A549 (cell line): Measurements from ENCODE around the gene MAGEA9. TPM values are rescaled to one million over a fixed set of nuclear protein-coding genes. Genes with fewer than 3 reads are reported as not detected.
A peak's percentile ranks its signal among the peaks of the same experiment; 100 is the strongest.
"Not testable (repeated sequence)": the region's sequence is repeated elsewhere in the genome, so short reads cannot be mapped to it uniquely, and the experiment has no call there.

Experiments
- ATAC-seq, 2 experiments: fragments of 200-7000 bp in 1 of 2; fragments of >200 bp in 1 of 2; cut with Nextera tagmentation in 1 of 2; cut with Tn5 transposase in 1 of 2; 3 replicates each; pipeline versions ENCODE4 v1.8.0 to v1.9.1; 2018 to 2020; ENCODE audit warnings: mild to moderate bottlenecking in 1 of 2, moderate library complexity in 1 of 2
- CTCF ChIA-PET: fragments of 300-600 bp; sonication (Branson Sonifier 250); formaldehyde crosslinking; extraction: SDS; loops from one replicate; lab custom pipeline; 2021; ENCODE audit warnings: antibody characterized with exemption, inconsistent platforms; lab: Yijun Ruan, JAX
- POLR2A ChIA-PET: fragments of 350-600 bp; formaldehyde crosslinking; extraction: SDS; loops from one replicate; lab custom pipeline; 2021; ENCODE audit warnings: antibody characterized with exemption, inconsistent platforms; lab: Yijun Ruan, JAX
- DNase-seq, 2 experiments: peaks; one replicate each; pipeline versions ENCODE4 v3.0.0 to v3.0.0-alpha.2; 2011 to 2016; ENCODE audit warnings: low read depth in 1 of 2, low spot score in 1 of 2
- FAIRE-seq: peaks from 2 replicates; lab custom pipeline; 2011; peaks lifted over from hg19 to GRCh38; lab: Jason Lieb, UNC
- H3K27ac ChIP-seq, 2 experiments: fragments of >200 bp; sonication (Bioruptor Twin); formaldehyde crosslinking; 3 replicates each; pipeline ENCODE4 v1.5.1; 2016 to 2017
- H3K4me1 ChIP-seq: fragments of >200 bp; sonication (Bioruptor Twin); formaldehyde crosslinking; 3 replicates; pipeline ENCODE4 v1.6.1; 2016
- H3K4me2 ChIP-seq: fragments of >200 bp; sonication (Bioruptor Twin); formaldehyde crosslinking; 3 replicates; pipeline ENCODE4 v1.6.1; 2016
- H3K4me3 ChIP-seq: fragments of >200 bp; sonication (Bioruptor Twin); formaldehyde crosslinking; 3 replicates; pipeline ENCODE4 v1.5.1; 2016
- H3K9me3 ChIP-seq: fragments of >200 bp; sonication (Bioruptor Twin); formaldehyde crosslinking; 3 replicates; pipeline ENCODE4 v1.6.1; 2016
- ELK1 ChIP-seq: fragments of 150-350 bp; IDR thresholded peaks from 2 replicates; pipeline ENCODE4 v1.6.1; 2014; ENCODE audit warnings: low read depth, mild to moderate bottlenecking, low read length
- HES2 ChIP-seq: fragments of >200 bp; sonication (Bioruptor Twin); formaldehyde crosslinking; IDR thresholded peaks from 2 replicates; pipeline ENCODE4 v1.6.1; 2016
- HEYL ChIP-seq: fragments of 250-450 bp; sonication (Bioruptor Pico); IDR thresholded peaks from 2 replicates; pipeline ENCODE4 v1.8.0; 2021; ENCODE audit warnings: mild to moderate bottlenecking, moderate library complexity
- HOXB5 ChIP-seq: fragments of 250-450 bp; sonication (Bioruptor Pico); IDR thresholded peaks from 2 replicates; pipeline ENCODE4 v1.5.0; 2020; ENCODE audit warnings: mild to moderate bottlenecking, moderate library complexity
- JUN ChIP-seq, 2 experiments: fragments of >200 bp; sonication (Bioruptor Twin); formaldehyde crosslinking; IDR thresholded peaks; 2 replicates in 1 of 2; 3 replicates in 1 of 2; pipeline ENCODE4 v1.6.1; 2016 to 2017
- KDM1A ChIP-seq: fragments of 200-600 bp; sonication (generic); IDR thresholded peaks from 2 replicates; pipeline ENCODE4 v1.6.1; 2016; ENCODE audit warnings: low read depth, mild to moderate bottlenecking
- RAD21 ChIP-seq, 2 experiments: fragments of >200 bp in 1 of 2; sonication (Bioruptor Twin) in 1 of 2; formaldehyde crosslinking in 1 of 2; IDR thresholded peaks in 1 of 2; conservative IDR thresholded peaks in 1 of 2; 2 replicates in 1 of 2; 3 replicates in 1 of 2; pipeline ENCODE4 v1.6.1; 2012 to 2018; ENCODE audit warnings: inconsistent platforms in 1 of 2
- RNF2 ChIP-seq: fragments of 200-600 bp; sonication (generic); IDR thresholded peaks from 2 replicates; pipeline ENCODE4 v1.6.1; 2016; ENCODE audit warnings: low read depth, mild to moderate bottlenecking, antibody characterized with exemption, moderate library complexity, borderline replicate concordance
- SMC3 ChIP-seq: fragments of >200 bp; sonication (Bioruptor Twin); formaldehyde crosslinking; IDR thresholded peaks from 3 replicates; pipeline ENCODE4 v1.6.1; 2018; ENCODE audit warnings: inconsistent platforms
- SREBF2 ChIP-seq: fragments of 450-650 bp; IDR thresholded peaks from 2 replicates; pipeline ENCODE4 v1.6.1; 2014; ENCODE audit warnings: mild to moderate bottlenecking, moderate library complexity
- ZFP36 ChIP-seq: fragments of 450-650 bp; IDR thresholded peaks from 2 replicates; pipeline ENCODE4 v1.6.1; 2014; ENCODE audit warnings: borderline replicate concordance; ENCODE audit not compliant: partially characterized antibody
- WGBS: methylation state at CpG from one replicate; pipeline ENCODE4 v1.1.6; 2017; ENCODE audit errors: missing lambda C conversion rate; 5-methylcytosine and 5-hydroxymethylcytosine counted together
- polyA plus RNA-seq, 4 experiments: library from polyadenylated mRNA; depleted of rRNA in 3 of 4; stranded (reverse); fragments of >200 nt; fragmentation: RNase III in 1 of 4; extraction: RNeasy Plus Mini Kit Qiagen cat#74134 plus additional on column Dnase treatment in 1 of 4; gene quantifications; 2 replicates in 3 of 4; 3 replicates in 1 of 4; pipeline ENCODE4 v1.2.3, GENCODE V29; 2011 to 2017

The MAGEA9 gene
- polyA plus RNA-seq, 2 of the 4 experiments (the other 2 are of a cell fraction): not detected

GRCh38 chrX:149760965-149761364 lies 20.8 kb upstream of the MAGEA9 start:
- no peak overlapping the region for H3K27ac ChIP-seq
- DNase-seq: no peak
- no peaks in the 10 kb centered on the region for H3K9me3 ChIP-seq
- ATAC-seq: no peak
- no peak overlapping the region for H3K4me2 ChIP-seq
- no peak for FAIRE-seq
- ChIA-PET CTCF (no interaction called here), POLR2A (no interaction called here)
- 17% methylated on average over 1 of the region's 3 CpGs for WGBS
- TF ChIP-seq HEYL (CRISPR knock-in tag): no peak
- TF ChIP-seq ELK1: no peak
- TF ChIP-seq ZFP36: no peak
- H3K4me3 ChIP-seq: no peak overlapping the region
- H3K4me1 ChIP-seq: no peaks in the 10 kb centered on the region

DNA sequence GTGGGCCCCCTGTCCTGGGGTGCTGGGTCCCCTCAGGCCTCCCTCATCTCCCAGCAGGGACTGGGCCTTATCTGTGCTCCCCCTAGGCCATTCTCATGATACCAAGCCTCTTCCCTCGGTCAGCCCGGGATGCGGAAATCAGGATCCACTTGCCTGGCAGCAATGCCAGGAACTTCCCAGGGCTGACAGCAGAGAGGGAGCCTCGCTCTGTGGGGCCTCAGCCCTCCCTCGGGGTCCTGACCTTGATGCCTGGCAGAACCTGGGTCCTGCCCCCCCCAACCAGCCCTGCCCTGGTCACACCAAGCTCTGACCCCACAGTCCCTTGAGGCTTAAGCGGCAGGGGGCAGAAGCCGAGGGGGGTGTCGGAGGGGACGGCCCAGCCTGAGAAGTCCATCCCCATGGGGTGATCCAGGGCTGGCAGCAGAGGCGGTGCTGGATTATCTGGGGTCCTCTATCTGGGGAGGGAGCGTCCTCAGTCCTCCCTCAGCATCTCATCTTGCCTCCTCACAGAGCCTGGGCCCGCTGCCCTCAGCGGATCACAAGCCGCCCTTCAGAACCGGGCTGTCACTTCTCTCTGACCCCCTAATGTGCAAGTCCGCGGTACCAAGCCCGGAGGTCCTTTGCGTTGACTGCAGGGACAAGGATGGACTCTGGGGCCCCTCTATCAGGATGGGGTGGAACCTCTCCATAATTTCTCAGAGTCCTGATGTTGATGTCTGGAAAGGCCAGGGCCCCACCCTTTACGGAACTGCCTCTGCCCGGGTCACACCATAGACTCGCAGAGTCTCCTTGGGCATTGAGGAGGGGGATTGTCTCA lies 19.7 kb upstream of the MAGEA9 start:
- DNase-seq, H3K27ac ChIP-seq, POLR2A ChIA-PET, H3K9me3 ChIP-seq, ATAC-seq, H3K4me1 ChIP-seq, CTCF ChIA-PET, H3K4me2 ChIP-seq, H3K4me3 ChIP-seq: not testable (repeated sequence)
- peak; percentile 46 for FAIRE-seq
- WGBS: 36% methylated on average over 5 of the region's 22 CpGs

DNA sequence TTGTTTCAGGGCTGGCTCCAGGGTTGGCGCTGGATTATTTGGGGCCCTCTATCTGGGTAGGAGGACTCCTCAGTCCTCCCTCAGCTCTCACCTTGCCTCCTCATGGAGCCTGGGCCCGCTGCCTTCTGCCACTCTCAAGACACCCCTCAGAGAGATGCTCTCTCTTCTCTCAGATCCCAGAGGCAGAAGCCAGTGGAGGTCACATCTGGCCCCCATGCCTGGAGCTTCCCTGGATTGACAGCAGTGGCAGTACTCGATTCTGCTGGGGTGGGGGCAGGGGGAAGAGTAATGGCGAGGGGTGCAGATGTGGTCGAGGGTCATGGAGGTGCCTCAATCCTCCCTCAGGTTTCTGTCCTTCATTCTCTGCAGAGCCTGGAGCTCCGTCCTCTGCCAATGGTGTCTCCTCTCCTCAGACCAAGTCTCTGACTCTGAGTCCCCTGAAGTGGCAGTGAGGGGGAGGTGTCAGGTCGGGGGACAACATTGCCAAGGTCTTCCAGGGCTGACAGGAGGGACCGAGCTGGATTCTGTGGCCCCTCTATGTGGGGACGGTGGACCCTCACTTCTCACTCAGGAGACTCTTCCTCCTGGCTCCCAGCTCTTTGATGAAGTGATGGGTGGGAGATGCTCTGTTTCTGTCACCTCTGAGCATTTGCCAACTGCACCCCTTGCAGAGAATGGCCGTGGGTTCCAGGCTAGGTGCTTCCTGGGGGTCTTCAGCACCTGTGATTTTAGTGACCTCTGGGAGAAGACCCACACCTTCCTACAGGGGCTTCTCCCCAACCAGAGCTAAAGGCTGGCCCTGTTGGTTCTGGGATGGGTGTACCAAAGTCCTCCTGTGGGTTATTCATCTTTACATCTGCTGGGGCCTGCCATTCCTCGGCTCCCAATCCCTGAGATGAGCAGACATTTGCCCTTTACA lies 18.8 kb upstream of the MAGEA9 start:
- no peak overlapping the region for H3K27ac ChIP-seq
- FAIRE-seq (no peak), ATAC-seq (no peak), DNase-seq (no peak)
- POLR2A ChIA-PET: no interaction called here
- no peaks in the 10 kb centered on the region for H3K4me1 ChIP-seq
- CTCF ChIA-PET: no interaction called here
- no peaks in the 10 kb centered on the region for H3K9me3 ChIP-seq
- H3K4me2 ChIP-seq: no peak overlapping the region
- 13% methylated on average over 5 of the region's 11 CpGs for WGBS
- H3K4me3 ChIP-seq: no peak overlapping the region
- TF ChIP-seq JUN (IDR thresholded peaks at IDR 0.05) (no peak), RAD21 (conservative IDR thresholded peaks at IDR 0.05 in 1 of 2, IDR thresholded peaks at IDR 0.05 in 1 of 2) (no peak), HOXB5 (CRISPR knock-in tag) (no peak), HES2 (no peak), SREBF2 (no peak), RNF2 (no peak), KDM1A (no peak), SMC3 (no peak)

GRCh38 chrX:149770344-149770743 lies 11.4 kb upstream of the MAGEA9 start:
- FAIRE-seq: peak; percentile 7
- DNase-seq, H3K4me2 ChIP-seq, POLR2A ChIA-PET, H3K4me3 ChIP-seq, H3K27ac ChIP-seq, CTCF ChIA-PET, H3K4me1 ChIP-seq, H3K9me3 ChIP-seq: not testable (repeated sequence)
- ATAC-seq: peak in 1 of 2 experiments; percentile 64; a peak in 3 of 6 replicates
- WGBS: no CpG with 5 or more reads among the region's 12 CpGs

DNA sequence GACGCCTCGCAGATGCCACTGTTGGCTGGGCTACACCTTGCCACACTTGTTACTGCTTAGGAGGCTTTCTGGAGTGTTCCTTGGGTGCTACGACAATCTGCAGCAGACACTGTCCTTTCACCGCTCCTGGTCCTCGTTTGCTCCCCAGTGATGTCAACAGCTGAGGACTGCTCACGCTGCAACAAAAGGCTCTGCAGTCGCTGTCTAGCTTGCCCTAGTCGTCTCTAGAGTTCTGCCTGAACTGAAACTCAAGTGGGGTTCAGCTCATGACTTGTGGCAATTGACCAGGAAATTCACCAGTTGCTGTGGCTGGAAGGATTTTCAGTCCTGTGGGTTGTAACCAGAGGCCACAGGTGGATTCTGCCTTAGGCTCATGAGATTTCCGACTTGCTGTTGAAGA lies 8.7 kb upstream of the MAGEA9 start:
- CTCF ChIA-PET: not testable (repeated sequence)

DNA sequence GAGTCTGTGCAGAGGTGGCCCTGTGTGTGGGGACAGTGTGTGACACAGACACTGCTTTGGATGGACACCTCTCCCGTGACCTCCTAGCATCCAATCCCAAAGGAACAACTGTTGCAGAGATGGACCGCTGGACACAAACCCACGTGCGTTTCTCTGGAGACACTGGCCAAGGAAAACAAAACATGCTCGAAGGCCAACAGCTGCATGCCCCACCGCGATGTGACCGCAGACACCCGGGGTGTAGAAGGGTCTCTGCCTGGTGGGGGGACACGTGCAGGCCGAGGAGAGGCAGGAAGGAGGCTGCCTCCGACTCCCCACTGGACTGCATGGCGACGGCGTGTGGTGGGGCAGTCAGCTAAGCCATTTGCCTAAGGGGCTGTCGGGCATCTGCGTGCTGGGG lies 8.0 kb upstream of the MAGEA9 start, which contains the start of gene HSFX1:
Gene HSFX1 (plus strand): TSS at position 301 of the 400 bp plus-strand sequence. CDS start 614 bp downstream, outside the sequence.
- H3K27ac ChIP-seq, ATAC-seq, H3K4me1 ChIP-seq, H3K4me2 ChIP-seq, DNase-seq, POLR2A ChIA-PET, H3K9me3 ChIP-seq, CTCF ChIA-PET, H3K4me3 ChIP-seq: not testable (repeated sequence)
- no CpG with 5 or more reads among the region's 17 CpGs for WGBS
- FAIRE-seq: peak; percentile 49

More for the DNA sequence above, 8.7 kb upstream of the MAGEA9 start:
- WGBS: no CpG with 5 or more reads among the region's 9 CpGs
- H3K9me3 ChIP-seq, H3K27ac ChIP-seq, H3K4me3 ChIP-seq, H3K4me2 ChIP-seq, H3K4me1 ChIP-seq, DNase-seq, ATAC-seq, POLR2A ChIA-PET: not testable (repeated sequence)
- peak; percentile 98 for FAIRE-seq

- H3K4me2 ChIP-seq, H3K27ac ChIP-seq, DNase-seq, H3K4me3 ChIP-seq, CTCF ChIA-PET, H3K9me3 ChIP-seq, FAIRE-seq, POLR2A ChIA-PET, H3K4me1 ChIP-seq: not testable (repeated sequence)
- ATAC-seq: peak in 1 of 2 experiments; percentile 52; a peak in 1 of 6 replicates
- WGBS: no CpG with 5 or more reads among the region's 7 CpGs
Measured at GRCh38 chrX:149777999-149778398, 3.7 kb upstream of the MAGEA9 start.

DNA sequence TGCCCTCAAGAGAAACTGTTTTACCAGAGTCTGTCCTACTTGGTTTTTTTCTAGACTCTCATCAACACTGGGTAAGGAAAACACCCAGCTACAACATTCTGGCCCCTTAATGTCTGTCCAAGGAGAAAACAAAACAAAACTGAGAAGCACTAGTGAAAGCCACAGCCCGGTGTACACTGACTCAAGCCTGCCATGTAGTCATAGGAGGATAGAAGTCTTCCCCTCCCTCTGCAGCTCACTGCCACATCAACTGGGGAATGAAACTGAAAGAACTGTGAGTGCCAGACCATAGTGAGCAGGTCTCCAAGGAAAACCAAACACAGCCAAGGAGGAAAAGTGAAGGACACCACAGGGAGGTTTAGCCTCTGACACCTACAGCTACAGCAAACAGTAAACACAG lies 13.8 kb downstream of the MAGEA9 start:
- FAIRE-seq, POLR2A ChIA-PET, H3K4me1 ChIP-seq, H3K9me3 ChIP-seq, H3K4me3 ChIP-seq, H3K4me2 ChIP-seq, H3K27ac ChIP-seq, DNase-seq, CTCF ChIA-PET: not testable (repeated sequence)
- ATAC-seq: peak in 1 of 2 experiments; percentile 64; a peak in 2 of 6 replicates
- WGBS: no CpG with 5 or more reads among the region's 1 CpG
